ENCODE measurements around the gene UHMK1.

Gene UHMK1

GRCh38 chr1:162530988-162531319 lies 33.3 kb downstream of the UHMK1 start:
- no peak for DNase-seq

GRCh38 chr1:162535501-162535900 lies 37.9 kb downstream of the UHMK1 start:
- DNase-seq = no peak

GRCh38 chr1:162536511-162536910 lies 38.9 kb downstream of the UHMK1 start:
- DNase-seq = no peak

- no peak for DNase-seq
These were observed 39.6 kb downstream of the UHMK1 start for GRCh38 chr1:162537216-162537615.

GRCh38 chr1:162538815-162539431 lies 41.3 kb downstream of the UHMK1 start:
- no peak for DNase-seq

GRCh38 chr1:162541619-162542141 lies 44.1 kb downstream of the UHMK1 start:
- DNase-seq = no peak

- DNase-seq = no peak
These were observed 45.6 kb downstream of the UHMK1 start for GRCh38 chr1:162543228-162543627.

GRCh38 chr1:162548170-162548569 lies 50.6 kb downstream of the UHMK1 start:
- peak; percentile 34 for DNase-seq

- DNase-seq = no peak
These were observed 51.4 kb downstream of the UHMK1 start for GRCh38 chr1:162549001-162549400.

- no peak for DNase-seq
These were observed 53.3 kb downstream of the UHMK1 start for GRCh38 chr1:162550925-162551324.

- no peak for DNase-seq
These were observed 54.5 kb downstream of the UHMK1 start for GRCh38 chr1:162551969-162552683.

GRCh38 chr1:162552684-162553252 lies 55.1 kb downstream of the UHMK1 start:
- DNase-seq = no peak

- DNase-seq = no peak
These were observed 56.6 kb downstream of the UHMK1 start for GRCh38 chr1:162554258-162554657.

- no peak for DNase-seq
These were observed 59.9 kb downstream of the UHMK1 start for GRCh38 chr1:162557536-162557935.

GRCh38 chr1:162560303-162561036 lies 62.9 kb downstream of the UHMK1 start:
- peak in 1 of 2 donors; percentile 6 for DNase-seq

GRCh38 chr1:162561037-162561615 lies 63.5 kb downstream of the UHMK1 start:
- DNase-seq = peak; percentile 98

GRCh38 chr1:162561616-162562469 lies 64.2 kb downstream of the UHMK1 start, which contains the start of gene UAP1:
Gene UAP1, plus strand, starts transcription at chr1:162561722. Its CDS starts 4,347 bp downstream, at chr1:162566069.
- DNase-seq = no peak

- DNase-seq = no peak
These were observed 64.8 kb downstream of the UHMK1 start for GRCh38 chr1:162562470-162562828.

GRCh38 chr1:162564762-162565218 lies 67.2 kb downstream of the UHMK1 start:
- no peak for DNase-seq

- no peak for DNase-seq
These were observed 67.8 kb downstream of the UHMK1 start for GRCh38 chr1:162565460-162565859.

GRCh38 chr1:162566870-162567269 lies 69.3 kb downstream of the UHMK1 start:
- DNase-seq = no peak

GRCh38 chr1:162568802-162569201 lies 71.2 kb downstream of the UHMK1 start:
- no peak for DNase-seq

Data from CD4-positive, alpha-beta T cell treated with Interleukin-4 for 1 hour (primary cell).